HUES6 (cell line): Measurements from ENCODE around the gene SPAST.
"Not testable (repeated sequence)": the region's sequence is repeated elsewhere in the genome, so short reads cannot be mapped to it uniquely, and the experiment has no call there.

Source experiments
- H3K27ac ChIP-seq: 2 replicates; pipeline ENCODE4 v1.7.0; 2013; ENCODE audit warnings: low read depth, mild to moderate bottlenecking, low read length, inconsistent platforms
- H3K27me3 ChIP-seq: 2 replicates; pipeline ENCODE4 v1.6.1; 2013; ENCODE audit warnings: low read length; ENCODE audit not compliant: control insufficient read depth, insufficient read depth
- H3K36me3 ChIP-seq: 2 replicates; pipeline ENCODE4 v1.6.1; 2013; ENCODE audit warnings: low read length; ENCODE audit not compliant: control insufficient read depth, insufficient read depth
- H3K4me1 ChIP-seq: 2 replicates; pipeline ENCODE4 v1.6.1; 2013; ENCODE audit warnings: low read length; ENCODE audit not compliant: control insufficient read depth, insufficient read depth
- H3K4me3 ChIP-seq: 2 replicates; pipeline ENCODE4 v1.5.1; 2013; ENCODE audit warnings: low read depth, low read length
- H3K9ac ChIP-seq: one replicate; pipeline ENCODE4 v1.6.1; 2013; ENCODE audit warnings: mild to moderate bottlenecking, low read length
- H3K9me3 ChIP-seq: 2 replicates; pipeline ENCODE4 v1.6.1; 2013; ENCODE audit warnings: low read depth, low read length; ENCODE audit not compliant: control insufficient read depth, insufficient read depth

SPAST gene

GRCh38 chr2:32182667-32183066 is 119.3 kb downstream of the SPAST start:
- Histone ChIP-seq H3K9ac (no peak overlapping the region), H3K27ac (no peak overlapping the region), H3K9me3 (no peaks in the 10 kb centered on the region), H3K36me3 (peaks cover 35% of the 10 kb centered on the region), H3K4me1 (no peaks in the 10 kb centered on the region), H3K27me3 (no peaks in the 10 kb centered on the region), H3K4me3 (no peak overlapping the region)

- Histone ChIP-seq H3K36me3 (peaks cover 46% of the 10 kb centered on the region), H3K4me1 (no peaks in the 10 kb centered on the region), H3K27me3 (no peaks in the 10 kb centered on the region), H3K4me3 (no peak overlapping the region), H3K27ac (no peak overlapping the region), H3K9me3 (no peaks in the 10 kb centered on the region), H3K9ac (no peak overlapping the region)
Measured at GRCh38 chr2:32189011-32189410, 125.7 kb downstream of the SPAST start.

GRCh38 chr2:32192418-32192817 is 129.1 kb downstream of the SPAST start:
- no peaks in the 10 kb centered on the region for H3K27me3 ChIP-seq
- H3K4me1 ChIP-seq, result no peaks in the 10 kb centered on the region
- no peak overlapping the region for H3K27ac ChIP-seq
- peaks cover 36% of the 10 kb centered on the region for H3K36me3 ChIP-seq
- H3K4me3 ChIP-seq, result no peak overlapping the region
- no peak overlapping the region for H3K9ac ChIP-seq
- no peaks in the 10 kb centered on the region for H3K9me3 ChIP-seq

GRCh38 chr2:32200814-32201213 is 137.5 kb downstream of the SPAST start:
- no peaks in the 10 kb centered on the region for H3K27me3 ChIP-seq
- no peak overlapping the region for H3K9ac ChIP-seq
- no peak overlapping the region for H3K4me3 ChIP-seq
- H3K4me1 ChIP-seq, result no peaks in the 10 kb centered on the region
- no peaks in the 10 kb centered on the region for H3K9me3 ChIP-seq
- H3K27ac ChIP-seq, result no peak overlapping the region
- peaks cover 30% of the 10 kb centered on the region for H3K36me3 ChIP-seq

GRCh38 chr2:32203428-32203827 is 140.1 kb downstream of the SPAST start:
- peaks cover 19% of the 10 kb centered on the region for H3K36me3 ChIP-seq
- H3K9ac ChIP-seq, H3K27ac ChIP-seq, H3K4me3 ChIP-seq, H3K27me3 ChIP-seq, H3K4me1 ChIP-seq, H3K9me3 ChIP-seq: not testable (repeated sequence)
